HCT116 (cell line): Measurements from ENCODE around the gene ACMSD.

Experiments
- ATF3 ChIP-seq: IDR thresholded peaks from 2 replicates; pipeline ENCODE4 v1.6.1; 2012
- EGR1 ChIP-seq: IDR thresholded peaks from 2 replicates; pipeline ENCODE4 v1.6.1; 2012; ENCODE audit warnings: low read depth
- MAX ChIP-seq: IDR thresholded peaks from 2 replicates; pipeline ENCODE4 v1.6.1; 2012
- POLR2AphosphoS5 ChIP-seq: IDR thresholded peaks from 2 replicates; pipeline ENCODE4 v1.6.1; 2011; ENCODE audit warnings: mild to moderate bottlenecking, low read depth, low read length, moderate library complexity
- RAD21 ChIP-seq: IDR thresholded peaks from 2 replicates; pipeline ENCODE4 v1.6.1; 2012; ENCODE audit warnings: low read depth, mild to moderate bottlenecking
- TCF7L2 ChIP-seq: IDR thresholded peaks from 2 replicates; pipeline ENCODE4 v1.7.0; 2011; ENCODE audit warnings: borderline replicate concordance, inconsistent platforms; ENCODE audit not compliant: insufficient read depth, insufficient read length; ENCODE audit errors: extremely low read depth

GRCh38 chr2:134917360-134917865 is 79.0 kb downstream of the ACMSD start:
- TF ChIP-seq EGR1 (no peak), TCF7L2 (no peak), MAX (no peak), POLR2AphosphoS5 (no peak), RAD21 (no peak), ATF3 (no peak)
